Measurements from ENCODE around the gene SYTL2.

Gene SYTL2

DNA sequence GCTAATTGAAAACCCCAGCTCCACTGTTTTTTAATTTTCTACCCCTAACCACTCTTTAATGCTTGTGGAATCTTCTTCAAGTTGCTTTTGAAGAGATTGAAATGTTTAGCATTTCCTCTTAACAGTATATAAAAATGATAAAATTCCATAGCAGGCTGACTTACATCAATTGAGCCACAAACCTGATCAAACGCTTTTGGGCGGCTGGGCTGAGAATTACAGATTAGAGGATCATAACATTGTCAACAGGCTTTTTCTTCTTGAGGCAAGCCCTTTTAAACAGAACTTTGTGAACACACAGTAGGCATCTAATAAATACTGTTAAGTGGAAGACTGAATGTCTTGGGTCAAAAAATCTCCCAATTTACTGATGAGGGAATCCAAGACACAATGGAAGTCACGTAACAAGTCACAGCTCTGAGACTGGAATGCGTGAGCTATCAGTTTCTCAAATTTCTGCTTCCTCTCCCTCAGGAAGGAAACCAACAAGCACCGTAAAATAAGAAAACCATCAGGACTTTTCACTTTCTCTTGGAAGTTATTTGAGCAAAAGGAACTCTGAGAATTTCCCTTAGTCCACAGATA is 75.0 kb downstream of the SYTL2 start:
- no peak for DNase-seq

- no peak for DNase-seq
These were observed 78.0 kb downstream of the SYTL2 start for GRCh38 chr11:85732965-85733364.

- DNase-seq: no peak
These were observed 84.6 kb downstream of the SYTL2 start for GRCh38 chr11:85726381-85726780.

DNA sequence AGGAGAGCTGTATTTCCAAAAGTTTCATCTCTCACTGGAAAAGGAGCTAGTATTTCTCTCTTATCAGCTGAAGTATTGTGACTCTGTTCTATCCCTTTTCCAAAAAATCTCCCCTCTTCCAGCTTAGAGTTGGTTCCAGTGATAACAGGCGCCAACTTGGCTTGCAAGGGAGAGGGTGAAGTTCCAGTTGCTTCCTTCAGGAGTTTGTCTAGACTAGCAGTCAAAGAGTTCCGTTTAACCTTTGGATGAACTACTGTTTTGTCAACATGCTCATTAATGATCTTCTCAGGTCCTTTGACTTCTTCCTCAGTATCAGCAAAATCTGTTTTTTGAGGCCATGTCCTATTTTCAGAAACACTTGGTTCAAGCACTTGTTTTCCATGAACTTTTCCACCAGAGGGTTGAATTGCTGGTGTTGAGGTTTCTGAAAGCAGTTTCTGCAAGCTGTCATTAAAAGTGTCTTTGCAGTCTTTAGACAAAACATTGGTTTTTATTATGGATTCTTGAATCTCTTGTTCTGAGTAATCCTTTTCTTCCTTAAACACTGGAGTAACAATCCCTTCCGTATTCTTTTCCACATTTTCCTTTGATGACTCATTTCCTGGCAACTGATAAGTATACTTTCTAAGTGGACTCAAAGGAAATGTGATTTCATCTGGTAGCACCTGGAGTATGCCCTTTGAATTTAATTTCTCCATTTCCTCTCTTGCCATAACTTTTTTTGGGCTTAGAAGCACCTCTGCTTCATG is 85.3 kb downstream of the SYTL2 start:
- no peak for DNase-seq

GRCh38 chr11:85724748-85725465 is 86.0 kb downstream of the SYTL2 start:
- no peak for DNase-seq

DNA sequence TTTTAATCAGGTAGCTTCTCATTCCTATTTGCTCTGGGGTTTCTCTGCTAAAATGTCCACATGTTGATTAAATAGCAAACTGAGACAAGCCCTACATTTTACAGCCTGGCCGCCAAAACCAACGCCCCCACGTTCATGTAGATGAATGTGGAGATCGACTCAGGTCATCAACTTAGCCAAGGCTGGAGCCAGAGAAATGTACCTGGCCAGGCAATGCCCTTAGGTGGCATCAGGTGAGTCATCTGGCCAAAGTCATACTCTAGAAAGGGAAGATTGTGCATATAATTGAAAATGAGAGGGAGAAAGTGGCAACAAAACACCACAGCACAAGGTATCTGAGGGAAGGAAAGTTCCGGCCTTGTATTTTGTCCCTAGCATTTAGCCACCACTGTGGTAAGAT is 87.9 kb downstream of the SYTL2 start:
- no peak for DNase-seq

DNA sequence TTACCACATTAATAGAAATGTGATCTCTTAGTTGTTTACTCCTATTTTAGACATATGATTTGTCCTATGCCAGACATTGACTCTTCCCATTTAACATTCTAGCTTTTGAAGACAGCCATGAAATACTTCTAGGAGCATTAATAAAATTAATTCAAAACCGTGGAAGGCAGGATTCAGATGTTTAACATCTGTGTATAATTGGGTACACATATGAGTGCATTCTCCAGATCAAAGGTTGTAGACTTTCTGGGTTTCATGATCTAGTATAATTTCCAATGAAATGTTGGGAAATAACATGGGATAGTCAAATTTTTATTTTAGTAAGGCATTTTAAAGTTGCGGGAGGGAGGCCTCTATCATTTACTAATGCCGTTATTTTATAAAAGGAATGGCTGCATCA is 89.8 kb downstream of the SYTL2 start:
- DNase-seq: no peak

DNA sequence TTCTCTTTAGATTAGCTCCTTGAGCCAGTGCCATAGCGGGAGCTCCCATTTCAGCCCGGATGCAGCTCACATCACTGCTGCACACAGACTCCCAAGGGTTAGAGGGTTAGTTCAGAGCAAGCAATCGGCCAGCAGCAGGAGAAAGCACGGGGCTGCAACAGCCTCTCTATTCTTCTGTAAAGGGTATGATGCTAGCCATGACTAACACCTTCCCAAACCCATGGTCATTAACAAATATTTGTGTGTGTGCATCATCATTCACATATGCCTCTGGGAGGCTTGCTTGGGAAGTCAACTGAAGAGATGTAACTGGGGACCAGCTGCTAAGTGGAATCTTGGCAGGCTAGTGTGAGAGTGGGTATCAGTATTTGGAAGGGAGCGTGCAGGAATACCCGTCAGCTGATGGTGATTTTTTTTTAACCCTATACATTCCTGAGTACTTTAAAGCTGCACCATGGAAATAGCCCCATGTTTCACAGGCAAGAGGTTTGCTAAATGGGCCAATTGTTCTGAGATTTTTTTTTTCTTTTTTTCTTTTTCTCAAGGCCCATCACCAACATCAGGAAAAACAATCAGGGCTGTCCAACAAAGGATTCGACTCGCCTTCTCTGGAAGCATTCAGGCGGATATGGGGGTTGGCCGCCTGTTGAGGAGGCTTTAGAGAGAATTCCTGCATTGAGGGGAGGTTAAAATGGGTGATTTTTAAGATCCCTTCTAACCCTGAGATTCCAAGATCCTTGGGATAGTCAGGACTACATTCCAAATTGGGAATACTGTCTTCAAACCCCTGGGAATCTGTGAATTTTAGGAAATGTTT is 91.7 kb downstream of the SYTL2 start:
- DNase-seq: no peak

- no peak for DNase-seq
These were observed 92.6 kb downstream of the SYTL2 start for GRCh38 chr11:85718126-85718943.

DNA sequence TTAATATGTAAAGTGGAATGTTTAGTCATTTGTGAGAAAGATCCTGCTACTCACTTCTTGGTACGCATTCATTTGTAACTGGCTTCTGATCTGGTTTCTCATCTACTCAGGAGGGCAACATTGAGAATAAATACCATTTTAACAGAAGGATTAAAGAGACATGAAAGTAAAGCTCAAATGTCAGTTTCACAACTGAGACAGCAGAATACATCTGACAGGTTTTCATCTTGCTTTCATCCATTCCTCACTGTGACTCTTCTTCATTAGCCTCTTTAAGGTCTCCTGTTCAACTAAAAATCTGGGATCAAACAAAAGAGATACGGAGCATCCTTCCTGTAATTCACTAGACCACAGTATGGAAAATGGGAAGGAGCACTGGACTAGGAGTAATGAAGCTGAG is 93.5 kb downstream of the SYTL2 start:
- DNase-seq: no peak

- no peak for DNase-seq
These were observed 98.0 kb downstream of the SYTL2 start for GRCh38 chr11:85712953-85713352.

DNA sequence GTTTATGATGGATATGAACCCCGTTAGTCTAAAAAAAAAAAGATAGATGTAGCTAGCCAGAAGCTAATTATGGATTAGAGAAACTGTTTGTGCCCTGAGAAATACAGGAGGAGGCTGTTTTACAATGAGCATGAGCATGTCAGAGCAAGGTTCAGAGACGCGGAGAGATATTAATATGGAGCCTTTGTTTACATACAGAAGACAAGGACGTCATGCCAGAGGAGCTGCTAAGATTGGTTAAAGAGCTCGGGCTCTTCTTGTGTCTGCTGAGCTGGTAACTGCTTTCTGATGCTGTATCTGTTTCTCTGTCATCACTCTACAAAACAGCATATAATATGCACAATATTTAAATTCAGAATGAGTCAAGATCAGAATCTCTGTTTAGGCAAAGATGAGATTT is 100.0 kb downstream of the SYTL2 start:
- no peak for DNase-seq

DNA sequence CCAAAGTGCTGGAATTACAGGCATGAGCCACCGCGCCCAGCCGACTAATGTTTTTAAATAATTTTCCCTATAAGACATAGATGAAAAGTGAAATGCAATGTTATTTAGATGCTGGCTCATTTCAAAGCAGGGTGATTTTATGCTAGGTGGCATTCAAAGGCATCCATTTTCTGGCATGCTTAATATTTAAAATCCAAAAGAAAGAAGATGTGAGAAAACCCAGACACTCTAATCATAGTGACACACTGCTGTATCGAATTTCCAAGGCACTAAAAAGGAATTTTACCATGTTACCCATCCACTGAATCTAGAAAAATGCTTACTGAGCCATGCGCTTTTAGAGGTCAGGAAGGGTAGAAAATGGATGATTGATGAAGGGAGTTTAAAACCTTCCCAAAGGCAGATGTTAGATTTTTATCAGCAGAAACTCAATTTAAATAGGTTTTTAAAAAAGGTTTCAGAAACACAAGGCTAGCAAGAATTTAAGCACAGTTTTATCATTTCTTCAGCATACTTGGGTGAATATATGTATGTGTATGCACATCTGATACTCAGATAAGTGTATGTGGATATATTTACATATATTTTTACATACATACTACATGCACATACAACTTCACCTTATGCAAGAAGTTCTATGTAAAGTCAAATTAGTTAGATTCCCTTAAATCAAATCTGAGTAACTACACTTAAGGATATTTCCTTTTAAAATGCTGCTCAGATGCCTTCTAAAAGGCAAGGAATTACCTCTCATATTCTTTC is 100.8 kb downstream of the SYTL2 start:
- DNase-seq: no peak

GRCh38 chr11:85705800-85706199 is 105.1 kb downstream of the SYTL2 start:
- DNase-seq: no peak

GRCh38 chr11:85704967-85705366 is 106.0 kb downstream of the SYTL2 start:
- no peak for DNase-seq

DNA sequence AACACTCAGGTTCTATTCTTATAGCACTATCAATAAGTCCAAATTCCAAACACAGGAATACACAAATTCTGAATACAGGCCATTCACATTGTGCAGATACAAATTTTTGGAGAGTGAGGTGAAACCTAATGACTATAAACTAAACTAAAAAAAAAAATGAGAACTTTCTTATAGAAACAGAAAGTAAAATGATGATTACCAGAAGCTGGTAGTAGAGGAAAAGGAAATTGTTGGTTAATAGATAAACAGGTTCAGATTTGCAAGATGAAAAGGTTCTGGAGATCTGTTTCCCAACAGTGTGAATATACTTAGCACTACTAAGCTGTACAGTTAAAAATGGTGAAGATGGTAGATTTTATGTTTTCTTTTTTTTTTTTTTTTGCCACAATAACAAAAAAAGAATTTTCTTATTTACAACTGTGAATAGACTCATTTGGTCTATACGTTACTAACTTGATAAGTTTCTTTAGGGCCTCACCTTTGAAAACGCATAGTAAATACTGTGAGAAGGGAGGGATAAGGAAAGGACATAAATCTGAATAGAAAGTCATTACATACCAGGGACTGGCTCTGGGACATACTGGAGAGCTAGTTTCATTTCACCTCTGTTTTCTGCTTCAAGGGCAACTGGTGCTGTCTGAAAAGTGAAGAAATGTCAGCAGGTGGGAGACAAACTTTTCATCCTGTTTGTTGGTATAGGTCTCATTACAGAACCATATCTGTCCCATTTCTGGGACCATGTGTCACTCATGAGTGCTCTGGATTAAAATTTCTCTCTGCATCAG is 110.8 kb downstream of the SYTL2 start:
- DNase-seq: no peak

- DNase-seq: no peak
These were observed 112.7 kb downstream of the SYTL2 start for GRCh38 chr11:85698195-85698594.

DNA sequence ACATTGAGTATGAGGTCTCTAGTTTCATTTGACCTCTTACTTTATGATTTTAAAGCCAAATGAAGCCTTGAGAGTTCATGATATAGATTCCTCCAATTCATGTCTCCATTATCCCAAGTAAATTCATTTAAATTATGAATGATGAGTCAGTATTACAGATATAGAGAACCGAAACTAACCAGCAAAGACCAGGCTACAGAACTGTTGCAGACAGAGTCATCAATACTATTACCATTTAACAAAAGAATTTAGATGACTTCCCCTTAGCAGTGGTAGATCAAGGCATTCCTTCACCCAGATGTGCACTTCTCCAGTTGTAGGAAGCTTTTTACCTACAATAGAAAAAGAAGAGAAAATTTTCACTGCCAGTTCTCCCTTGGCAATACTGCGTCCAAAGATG is 113.2 kb downstream of the SYTL2 start:
- DNase-seq: no peak

- no peak for DNase-seq
These were observed 115.4 kb downstream of the SYTL2 start for GRCh38 chr11:85695546-85695945.

GRCh38 chr11:85694385-85694980 is 116.5 kb downstream of the SYTL2 start:
- no peak for DNase-seq

All from right kidney (tissue), 1 donor.